Measurements from ENCODE around the gene SPPL2B.
"Not testable (repeated sequence)": the region's sequence is repeated elsewhere in the genome, so short reads cannot be mapped to it uniquely, and the experiment has no call there.

Gene SPPL2B

GRCh38 chr19:2328401-2329148 is at the start of gene SPPL2B, which contains the start of gene LSM7:
Gene SPPL2B, plus strand, starts transcription at chr19:2328684. Its CDS starts 26 bp downstream, at chr19:2328710.
Gene LSM7, minus strand, starts transcription at chr19:2328586. Its CDS starts 20 bp downstream, at chr19:2328566.
- H3K79me2 ChIP-seq (ENCODE audit: insufficient read depth, low read length): peaks cover 33% of the 10 kb centered on the region
- H3K4me2 ChIP-seq (ENCODE audit: low read depth, low read length, poor library complexity, severe bottlenecking): peak within 1 kb of the TSS; percentile 91
- 0 out of 2 replicates have a peak, but pooled peaks cover 4% of the 10 kb centered on the region for H4K20me1 ChIP-seq (ENCODE audit: low read depth, low read length)

GRCh38 chr19:2280633-2281264 is 47.7 kb upstream of the SPPL2B start:
- H3K9me2 ChIP-seq (replicated peaks; ENCODE audit: insufficient read depth, low read length): no peaks in the 10 kb centered on the region
- no peak overlapping the region for H3K9ac ChIP-seq (ENCODE audit: low read length)
- H3K9me3 ChIP-seq (ENCODE audit: insufficient read depth, low read length): no peaks in the 10 kb centered on the region
- H3K4me2 ChIP-seq (ENCODE audit: low read depth, low read length, poor library complexity, severe bottlenecking): no peak overlapping the region
- H3K4me3 ChIP-seq (ENCODE audit: insufficient read depth, low read length, poor library complexity, severe bottlenecking): no peak overlapping the region
- H3K27ac ChIP-seq (ENCODE audit: low read depth, low read length): no peak overlapping the region
- peaks cover 4% of the 10 kb centered on the region; the same call in 1 of the 2 replicates for H3F3A ChIP-seq (ENCODE audit: insufficient read depth)
- H4K20me1 ChIP-seq (ENCODE audit: low read depth, low read length): no peaks in the 10 kb centered on the region
- H3K27me3 ChIP-seq (ENCODE audit: low read length): no peaks in the 10 kb centered on the region
- TF ChIP-seq CTCF (IDR thresholded peaks at IDR 0.05; ENCODE audit: insufficient read depth, low read length, poor library complexity, severe bottlenecking): no peak
- TF ChIP-seq EZH2phosphoT487 (conservative IDR thresholded peaks at IDR 0.05; ENCODE audit: low read length): no peak
- H2AFZ ChIP-seq (ENCODE audit: low read depth, low read length, severe bottlenecking): no peak overlapping the region
- no peaks in the 10 kb centered on the region for H3K36me3 ChIP-seq (ENCODE audit: low read length)
- H3K79me2 ChIP-seq (ENCODE audit: insufficient read depth, low read length): no peaks in the 10 kb centered on the region

More at GRCh38 chr19:2328401-2329148, at the start of gene SPPL2B, which contains the start of gene LSM7:
- H2AFZ ChIP-seq (ENCODE audit: low read depth, low read length, severe bottlenecking): peak within 1 kb of the TSS; percentile 88
- peaks cover 10% of the 10 kb centered on the region; the same call in 1 of the 2 replicates for H3F3A ChIP-seq (ENCODE audit: insufficient read depth)
- TF ChIP-seq CTCF (IDR thresholded peaks at IDR 0.05; ENCODE audit: insufficient read depth, low read length, poor library complexity, severe bottlenecking) (no peak), EZH2phosphoT487 (conservative IDR thresholded peaks at IDR 0.05; ENCODE audit: low read length) (no peak)
- no peaks in the 10 kb centered on the region for H3K36me3 ChIP-seq (ENCODE audit: low read length)
- H3K27me3 ChIP-seq (ENCODE audit: low read length): no peaks in the 10 kb centered on the region
- H3K9me2 ChIP-seq (replicated peaks; ENCODE audit: insufficient read depth, low read length): no peaks in the 10 kb centered on the region
- H3K4me3 ChIP-seq (ENCODE audit: insufficient read depth, low read length, poor library complexity, severe bottlenecking): peak within 1 kb of the TSS; percentile 98
- H3K9me3 ChIP-seq (ENCODE audit: insufficient read depth, low read length): no peaks in the 10 kb centered on the region
- peak within 1 kb of the TSS; percentile 96 for H3K9ac ChIP-seq (ENCODE audit: low read length)
- peak within 1 kb of the TSS; percentile 72 for H3K27ac ChIP-seq (ENCODE audit: low read depth, low read length)

- H3K9me2 ChIP-seq (replicated peaks; ENCODE audit: insufficient read depth, low read length); H3K4me3 ChIP-seq (ENCODE audit: insufficient read depth, low read length, poor library complexity, severe bottlenecking); H4K20me1 ChIP-seq (ENCODE audit: low read depth, low read length); H3K9ac ChIP-seq (ENCODE audit: low read length); H3K27ac ChIP-seq (ENCODE audit: low read depth, low read length); H3K27me3 ChIP-seq (ENCODE audit: low read length); H3K79me2 ChIP-seq (ENCODE audit: insufficient read depth, low read length); H3K36me3 ChIP-seq (ENCODE audit: low read length); H3K4me2 ChIP-seq (ENCODE audit: low read depth, low read length, poor library complexity, severe bottlenecking); H3F3A ChIP-seq (ENCODE audit: insufficient read depth); H2AFZ ChIP-seq (ENCODE audit: low read depth, low read length, severe bottlenecking); H3K9me3 ChIP-seq (ENCODE audit: insufficient read depth, low read length): not testable (repeated sequence)
These were observed 47.0 kb upstream of the SPPL2B start for GRCh38 chr19:2281265-2282061.

Data from SU-DHL-6 (cell line).